Measurements from ENCODE around the gene POLR2M.

DNA sequence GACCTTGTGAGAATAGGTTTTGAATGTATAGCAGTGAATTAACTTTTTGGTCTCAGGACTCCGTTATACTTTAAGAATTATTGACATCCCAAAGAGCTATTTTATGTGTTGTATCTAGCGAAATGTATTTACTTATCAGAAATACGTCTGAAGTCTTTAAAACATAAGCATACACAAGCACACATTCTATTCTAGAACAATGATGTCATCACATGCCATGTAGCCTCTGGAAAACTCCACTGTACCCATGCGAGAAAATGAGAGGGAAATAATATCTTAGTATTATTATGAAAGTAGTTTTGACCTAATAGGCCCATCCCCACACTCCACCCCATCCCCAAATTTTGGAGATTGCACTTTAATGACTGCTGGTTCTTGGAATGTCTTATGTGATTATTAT is 1.5 kb downstream of the POLR2M start:
- TF ChIP-seq CTCF (IDR thresholded peaks at IDR 0.05) (no peak), POLR2A (IDR thresholded peaks at IDR 0.05) (no peak), EP300 (IDR thresholded peaks at IDR 0.05) (no peak)
